HG03175 (cell line): ENCODE results near the gene CCDC88C.
A peak's percentile ranks its signal among the peaks of the same experiment; 100 is the strongest.
"Not testable (repeated sequence)": the region's sequence is repeated elsewhere in the genome, so short reads cannot be mapped to it uniquely, and the experiment has no call there.

ENCODE experiments used
- ATAC-seq: cut with Tn5 transposase; IDR thresholded peaks from one replicate; pipeline ENCODE4 v1.9.1; 2021; ENCODE audit warnings: mild to moderate bottlenecking, moderate library complexity; ENCODE audit not compliant: unreplicated experiment

The CCDC88C gene

GRCh38 chr14:91233936-91234790 lies 183.5 kb downstream of the CCDC88C start:
- no peak for ATAC-seq

- ATAC-seq, result no peak
Observed at GRCh38 chr14:91232603-91233002, 185.0 kb downstream of the CCDC88C start.

GRCh38 chr14:91232052-91232451 lies 185.6 kb downstream of the CCDC88C start:
- no peak for ATAC-seq

GRCh38 chr14:91231446-91231845 lies 186.2 kb downstream of the CCDC88C start:
- no peak for ATAC-seq

DNA sequence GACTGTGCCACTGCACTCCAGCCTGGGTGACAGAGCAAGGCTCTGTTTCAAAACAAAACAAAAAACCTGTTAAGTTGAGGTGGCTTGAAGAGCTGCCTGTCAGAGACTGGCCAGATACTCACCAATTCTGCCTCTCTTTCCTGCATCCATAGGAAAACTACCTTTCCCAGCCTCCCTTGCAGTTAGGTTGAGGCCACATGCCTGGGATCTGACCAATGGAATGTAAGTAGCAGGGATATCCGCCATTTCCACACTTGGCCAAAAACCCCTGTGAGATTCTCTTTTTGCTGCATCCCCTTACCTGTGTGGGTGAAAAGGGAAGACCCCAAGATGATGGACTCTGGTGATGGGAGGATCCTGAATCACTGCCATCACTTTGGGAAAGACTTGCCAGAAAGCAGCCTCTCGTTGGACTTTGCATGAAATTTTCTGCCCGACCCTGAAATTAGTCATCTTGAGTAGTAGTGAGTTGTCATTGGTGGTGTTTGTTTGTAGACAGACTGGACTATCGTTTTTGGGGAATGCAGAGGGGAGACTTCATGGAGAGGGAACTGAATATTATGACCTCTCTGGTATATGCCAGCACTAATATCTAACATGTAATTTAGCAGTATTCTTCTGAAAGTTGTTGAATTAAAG lies 187.1 kb downstream of the CCDC88C start:
- no peak for ATAC-seq

- ATAC-seq, result peak; percentile 76
Observed at GRCh38 chr14:91229743-91230200, 187.8 kb downstream of the CCDC88C start.

- ATAC-seq, result no peak
Observed at GRCh38 chr14:91229005-91229382, 188.6 kb downstream of the CCDC88C start.

GRCh38 chr14:91228112-91229004 lies 189.3 kb downstream of the CCDC88C start:
- ATAC-seq, result peak; percentile 67

DNA sequence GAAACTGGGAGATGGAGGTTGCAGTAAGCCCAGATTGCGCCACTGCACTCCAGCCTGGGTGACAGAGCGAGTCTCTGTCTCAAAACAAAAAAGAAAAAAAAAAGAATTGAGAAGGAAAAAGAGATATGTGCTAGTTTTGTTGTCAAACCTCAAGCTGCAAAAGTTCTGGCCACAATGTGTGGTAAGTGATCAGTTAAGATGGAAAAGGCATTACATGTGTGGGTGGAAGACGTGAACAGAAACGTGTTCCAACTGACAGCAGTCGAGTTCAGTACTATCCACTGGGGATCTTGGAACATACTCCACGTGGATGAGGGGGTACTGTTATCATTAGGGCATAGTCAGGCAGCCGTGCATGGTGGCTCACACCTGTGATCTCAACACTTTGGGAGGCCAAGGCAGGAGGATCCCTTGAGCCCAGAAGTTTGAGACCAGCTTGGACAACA lies 190.4 kb downstream of the CCDC88C start:
- no peak for ATAC-seq

DNA sequence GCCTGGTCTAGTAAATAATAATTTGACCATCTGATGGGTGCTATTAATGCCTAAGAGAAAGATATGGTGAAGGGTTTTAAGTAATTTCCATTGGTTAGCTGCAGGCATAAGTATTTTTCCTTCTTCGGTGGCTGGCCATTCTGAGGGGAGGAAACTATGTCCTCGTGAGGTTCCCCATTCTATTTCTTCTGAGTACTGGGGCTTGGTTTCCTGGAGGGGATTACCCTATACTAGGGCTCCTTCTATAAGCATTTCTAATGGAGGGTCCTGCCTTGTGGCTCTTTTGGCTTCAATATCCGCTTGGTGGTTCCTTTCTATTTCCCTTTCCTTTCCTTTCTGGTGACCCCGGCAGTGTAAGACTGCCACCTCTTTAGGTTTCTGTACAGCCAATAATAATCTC lies 191.3 kb downstream of the CCDC88C start:
- not testable (repeated sequence) for ATAC-seq

- ATAC-seq, result no peak
Observed at GRCh38 chr14:91225025-91225424, 192.6 kb downstream of the CCDC88C start.

DNA sequence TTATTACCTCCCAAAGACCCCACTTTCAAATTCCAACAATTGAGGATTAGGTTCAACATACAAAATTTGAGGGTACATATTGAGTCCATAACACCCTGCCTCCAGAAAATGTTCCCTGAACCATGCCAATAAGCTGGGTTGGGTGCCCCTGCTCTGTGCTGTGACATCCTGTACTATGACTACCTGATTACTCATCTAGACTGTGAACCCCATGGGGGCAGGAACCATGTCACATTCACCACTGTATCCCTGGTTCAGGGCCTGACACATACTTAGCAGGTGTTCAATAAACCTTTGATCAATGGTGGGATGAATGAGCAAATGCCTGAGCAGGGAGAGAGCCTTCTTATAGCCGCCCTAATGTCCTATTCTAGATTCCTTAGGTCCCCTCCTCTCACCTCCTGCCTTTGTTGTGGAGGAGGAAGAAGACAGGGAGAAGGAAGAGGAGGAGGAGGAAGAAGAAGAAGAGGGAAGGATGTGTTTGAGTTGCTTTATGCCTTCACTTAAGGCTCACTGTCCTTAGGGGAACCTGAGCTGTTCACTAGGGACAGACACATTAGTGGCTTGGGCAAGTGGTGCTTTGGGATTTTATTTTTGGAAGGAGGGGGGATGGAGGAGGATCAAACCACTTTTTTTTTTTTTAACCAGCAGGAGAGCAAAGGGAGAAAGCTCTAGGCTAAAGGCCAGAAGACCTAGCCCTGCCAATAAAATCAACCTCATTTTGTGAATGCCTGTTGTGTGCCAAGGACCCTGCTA lies 194.4 kb downstream of the CCDC88C start:
- no peak for ATAC-seq
